ENCODE measurements around the gene MXD1.

- no peak for TF ChIP-seq TCF7 (IDR thresholded peaks at IDR 0.05; ENCODE audit: borderline replicate concordance)
- TF ChIP-seq, protein P1, sequence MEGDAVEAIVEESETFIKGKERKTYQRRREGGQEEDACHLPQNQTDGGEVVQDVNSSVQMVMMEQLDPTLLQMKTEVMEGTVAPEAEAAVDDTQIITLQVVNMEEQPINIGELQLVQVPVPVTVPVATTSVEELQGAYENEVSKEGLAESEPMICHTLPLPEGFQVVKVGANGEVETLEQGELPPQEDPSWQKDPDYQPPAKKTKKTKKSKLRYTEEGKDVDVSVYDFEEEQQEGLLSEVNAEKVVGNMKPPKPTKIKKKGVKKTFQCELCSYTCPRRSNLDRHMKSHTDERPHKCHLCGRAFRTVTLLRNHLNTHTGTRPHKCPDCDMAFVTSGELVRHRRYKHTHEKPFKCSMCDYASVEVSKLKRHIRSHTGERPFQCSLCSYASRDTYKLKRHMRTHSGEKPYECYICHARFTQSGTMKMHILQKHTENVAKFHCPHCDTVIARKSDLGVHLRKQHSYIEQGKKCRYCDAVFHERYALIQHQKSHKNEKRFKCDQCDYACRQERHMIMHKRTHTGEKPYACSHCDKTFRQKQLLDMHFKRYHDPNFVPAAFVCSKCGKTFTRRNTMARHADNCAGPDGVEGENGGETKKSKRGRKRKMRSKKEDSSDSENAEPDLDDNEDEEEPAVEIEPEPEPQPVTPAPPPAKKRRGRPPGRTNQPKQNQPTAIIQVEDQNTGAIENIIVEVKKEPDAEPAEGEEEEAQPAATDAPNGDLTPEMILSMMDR (IDR thresholded peaks at IDR 0.05 in 2 of 3, conservative IDR thresholded peaks at IDR 0.05 in 1 of 3; ENCODE audit: insufficient read depth in 2 of 3, low read depth in 1 of 3, low read length in 3 of 3) = no peak
- TF ChIP-seq ZKSCAN1 (IDR thresholded peaks at IDR 0.05; ENCODE audit: low read depth, low read length) = no peak
- no peak for TF ChIP-seq RFX5 (IDR thresholded peaks at IDR 0.05; ENCODE audit: low read depth, low read length)
- TF ChIP-seq TGIF2 (CRISPR knock-in tag; IDR thresholded peaks at IDR 0.05) = no peak
- no peak for TF ChIP-seq CBFB (CRISPR knock-in tag; IDR thresholded peaks at IDR 0.05)
- TF ChIP-seq ZZZ3 (IDR thresholded peaks at IDR 0.05) = no peak
- no peak for TF ChIP-seq NR3C1 (CRISPR knock-in tag; IDR thresholded peaks at IDR 0.05)
These were observed 48.2 kb downstream of the MXD1 start for GRCh38 chr2:69962986-69963730.

Data from K562 (cell line).